Mesenchymal stem cell (in vitro differentiated cells and primary cell): ENCODE results near the gene C3orf85.

Source experiments
- DNase-seq: peaks from one replicate; pipeline ENCODE4 v3.0.0-alpha.2; 2013
- H2AFZ ChIP-seq: one replicate; pipeline ENCODE4 v1.6.1; 2013; ENCODE audit warnings: low read depth, mild to moderate bottlenecking, control low read depth, inconsistent platforms, low read length, moderate library complexity
- H2AK5ac ChIP-seq: 2 replicates; pipeline ENCODE4 v1.6.1; 2013; ENCODE audit warnings: low read length, moderate library complexity, mild to moderate bottlenecking, inconsistent platforms; ENCODE audit not compliant: severe bottlenecking
- H2BK120ac ChIP-seq: one replicate; pipeline ENCODE4 v1.6.1; 2013; ENCODE audit warnings: low read depth, mild to moderate bottlenecking, inconsistent platforms, low read length, moderate library complexity
- H2BK12ac ChIP-seq, 2 experiments: one replicate each; pipeline ENCODE4 v1.6.1; 2013; ENCODE audit warnings: inconsistent platforms in 2 of 2, low read length in 2 of 2, mild to moderate bottlenecking in 2 of 2, moderate library complexity in 2 of 2, control low read depth in 1 of 2
- H2BK15ac ChIP-seq: one replicate; pipeline ENCODE4 v1.6.1; 2013; ENCODE audit warnings: mild to moderate bottlenecking, low read depth, inconsistent platforms; ENCODE audit not compliant: poor library complexity, severe bottlenecking
- H2BK5ac ChIP-seq: 2 replicates; pipeline ENCODE4 v1.6.1; 2013; ENCODE audit warnings: low read depth, mild to moderate bottlenecking, low read length, control low read depth, inconsistent platforms; ENCODE audit not compliant: poor library complexity, severe bottlenecking
- H3K14ac ChIP-seq, 2 experiments: one replicate each; pipeline ENCODE4 v1.6.1; 2013; ENCODE audit warnings: inconsistent platforms in 2 of 2, low read length in 2 of 2, control low read depth in 1 of 2, mild to moderate bottlenecking in 1 of 2, moderate library complexity in 1 of 2
- H3K18ac ChIP-seq, 2 experiments: one replicate each; pipeline ENCODE4 v1.6.1; 2013; ENCODE audit warnings: inconsistent platforms in 2 of 2, low read length in 2 of 2, control low read depth in 1 of 2, low read depth in 1 of 2, mild to moderate bottlenecking in 1 of 2
- H3K23ac ChIP-seq, 2 experiments: one replicate each; pipeline ENCODE4 v1.6.1; 2013; ENCODE audit warnings: inconsistent platforms in 2 of 2, low read length in 2 of 2, mild to moderate bottlenecking in 2 of 2, moderate library complexity in 2 of 2, control low read depth in 1 of 2
- H3K27ac ChIP-seq: 2 replicates; pipeline ENCODE4 v1.5.1; 2013; ENCODE audit warnings: mild to moderate bottlenecking, moderate library complexity, low read length, control low read depth, inconsistent platforms; ENCODE audit not compliant: poor library complexity, severe bottlenecking
- H3K27me3 ChIP-seq, 2 experiments: 2 replicates each; pipeline versions ENCODE4 v1.6.1 to v1.7.0; 2013; ENCODE audit warnings: low read length in 2 of 2, mild to moderate bottlenecking in 2 of 2, moderate library complexity in 2 of 2, control low read depth in 1 of 2, inconsistent platforms in 1 of 2; ENCODE audit not compliant: control insufficient read depth in 1 of 2, insufficient read depth in 1 of 2
- H3K36me3 ChIP-seq, 2 experiments: 2 replicates each; pipeline versions ENCODE4 v1.6.1 to v1.7.0; 2013; ENCODE audit warnings: low read length in 2 of 2, control low read depth in 1 of 2, inconsistent platforms in 1 of 2, low read depth in 1 of 2, mild to moderate bottlenecking in 1 of 2; ENCODE audit not compliant: insufficient read depth in 2 of 2, control insufficient read depth in 1 of 2
- H3K4ac ChIP-seq, 2 experiments: one replicate each; pipeline ENCODE4 v1.6.1; 2013; ENCODE audit warnings: inconsistent platforms in 2 of 2, low read length in 2 of 2, mild to moderate bottlenecking in 2 of 2, moderate library complexity in 2 of 2, control low read depth in 1 of 2, low read depth in 1 of 2
- H3K4me1 ChIP-seq: 2 replicates; pipeline ENCODE4 v1.6.1; 2013; ENCODE audit warnings: low read depth, low read length, control low read depth; ENCODE audit not compliant: control insufficient read depth, insufficient read depth
- H3K4me2 ChIP-seq: 2 replicates; pipeline ENCODE4 v1.6.1; 2013; ENCODE audit warnings: low read length, mild to moderate bottlenecking, inconsistent platforms; ENCODE audit not compliant: poor library complexity, severe bottlenecking
- H3K4me3 ChIP-seq, 2 experiments: 2 replicates each; pipeline versions ENCODE4 v1.5.1 to v1.7.0; 2013; ENCODE audit warnings: low read length in 2 of 2, mild to moderate bottlenecking in 2 of 2, control low read depth in 1 of 2, low read depth in 1 of 2; ENCODE audit not compliant: insufficient read depth in 1 of 2
- H3K79me1 ChIP-seq: replicated peaks from 2 replicates; pipeline ENCODE4 v1.6.1; 2013; ENCODE audit warnings: mild to moderate bottlenecking, control low read depth, low read length, inconsistent platforms; ENCODE audit not compliant: poor library complexity, severe bottlenecking
- H3K9ac ChIP-seq: 2 replicates; pipeline ENCODE4 v1.7.0; 2013; ENCODE audit warnings: mild to moderate bottlenecking, low read length, moderate library complexity
- H3K9me3 ChIP-seq: 2 replicates; pipeline ENCODE4 v1.7.0; 2013; ENCODE audit warnings: mild to moderate bottlenecking, low read length; ENCODE audit not compliant: control insufficient read depth
- H4K8ac ChIP-seq: one replicate; pipeline ENCODE4 v1.6.1; 2013; ENCODE audit warnings: inconsistent platforms, mild to moderate bottlenecking, low read length, moderate library complexity
- H4K91ac ChIP-seq: one replicate; pipeline ENCODE4 v1.6.1; 2013; ENCODE audit warnings: mild to moderate bottlenecking, low read length, inconsistent platforms
- WGBS: methylation state at CpG from one replicate; pipeline ENCODE4 v1.1.7; 2013; ENCODE audit warnings: mixed read lengths; 5-methylcytosine and 5-hydroxymethylcytosine counted together

C3orf85 gene

GRCh38 chr3:109114746-109115145 is 21.8 kb upstream of the C3orf85 start:
- no peak for DNase-seq
- Histone ChIP-seq H3K14ac (peak overlapping the region in 1 of 2 experiments; percentile 60), H3K9ac (no peak overlapping the region), H2AK5ac (no peak overlapping the region), H3K4me3 (no peak overlapping the region), H2BK5ac (no peak overlapping the region), H3K18ac (peak overlapping the region in 1 of 2 experiments; percentile 62), H3K27ac (no peak overlapping the region), H4K8ac (no peak overlapping the region), H3K4me2 (no peak overlapping the region), H3K79me1 (no peaks in the 10 kb centered on the region), H2BK12ac (no peak overlapping the region), H3K4ac (no peak overlapping the region), H2BK120ac (no peak overlapping the region), H3K4me1 (no peaks in the 10 kb centered on the region), H2AFZ (no peak overlapping the region), H3K36me3 (no peaks in the 10 kb centered on the region), H3K23ac (no peak overlapping the region), H2BK15ac (no peak overlapping the region), H3K27me3 (no peaks in the 10 kb centered on the region), H3K9me3 (no peaks in the 10 kb centered on the region), H4K91ac (no peak overlapping the region)
- 97% methylated on average over 4 of the region's 4 CpGs for WGBS

GRCh38 chr3:109115451-109115850 is 21.1 kb upstream of the C3orf85 start:
- H4K8ac ChIP-seq: no peak overlapping the region
- DNase-seq: peak; percentile 38
- H3K27ac ChIP-seq: no peak overlapping the region
- H2AFZ ChIP-seq: no peak overlapping the region
- H3K18ac ChIP-seq: no peak overlapping the region
- H2BK120ac ChIP-seq: no peak overlapping the region
- no peaks in the 10 kb centered on the region for H3K9me3 ChIP-seq
- H2BK12ac ChIP-seq: no peak overlapping the region
- H3K4me3 ChIP-seq: no peak overlapping the region
- no peak overlapping the region for H2AK5ac ChIP-seq
- WGBS: 63% methylated on average over 1 of the region's 2 CpGs
- no peak overlapping the region for H3K9ac ChIP-seq
- H3K23ac ChIP-seq: no peak overlapping the region
- no peaks in the 10 kb centered on the region for H3K79me1 ChIP-seq
- no peak overlapping the region for H3K14ac ChIP-seq
- no peaks in the 10 kb centered on the region for H3K36me3 ChIP-seq
- no peaks in the 10 kb centered on the region for H3K27me3 ChIP-seq
- no peaks in the 10 kb centered on the region for H3K4me1 ChIP-seq
- no peak overlapping the region for H2BK5ac ChIP-seq
- H3K4me2 ChIP-seq: no peak overlapping the region
- H4K91ac ChIP-seq: no peak overlapping the region
- H2BK15ac ChIP-seq: no peak overlapping the region
- H3K4ac ChIP-seq: no peak overlapping the region

- Histone ChIP-seq H3K36me3 (no peaks in the 10 kb centered on the region), H3K4me3 (no peak overlapping the region), H2BK12ac (no peak overlapping the region), H3K18ac (no peak overlapping the region), H3K4me2 (no peak overlapping the region), H2AFZ (no peak overlapping the region), H2BK5ac (no peak overlapping the region), H3K4me1 (no peaks in the 10 kb centered on the region), H2BK120ac (no peak overlapping the region), H4K91ac (no peak overlapping the region), H3K79me1 (no peaks in the 10 kb centered on the region), H3K9me3 (no peaks in the 10 kb centered on the region), H2BK15ac (no peak overlapping the region), H3K4ac (no peak overlapping the region), H2AK5ac (no peak overlapping the region), H4K8ac (no peak overlapping the region), H3K27me3 (no peaks in the 10 kb centered on the region), H3K27ac (no peak overlapping the region), H3K14ac (no peak overlapping the region), H3K23ac (no peak overlapping the region), H3K9ac (no peak overlapping the region)
- 58% methylated on average over 2 of the region's 2 CpGs for WGBS
- peak; percentile 31 for DNase-seq
Measured at GRCh38 chr3:109116031-109116430, 20.5 kb upstream of the C3orf85 start.

GRCh38 chr3:109117939-109118338 is 18.6 kb upstream of the C3orf85 start, which contains the start of gene MORC1:
TSS of gene MORC1 (minus strand) at chr3:109118134. CDS start at chr3:109118059, 75 bp downstream.
- no peak within 1 kb of the TSS for H4K8ac ChIP-seq
- H2AFZ ChIP-seq: no peak within 1 kb of the TSS
- DNase-seq: no peak
- H2AK5ac ChIP-seq: no peak within 1 kb of the TSS
- no peaks in the 10 kb centered on the region for H3K4me1 ChIP-seq
- no peak within 1 kb of the TSS for H2BK5ac ChIP-seq
- H3K79me1 ChIP-seq: no peaks in the 10 kb centered on the region
- no peaks in the 10 kb centered on the region for H3K9me3 ChIP-seq
- no peak within 1 kb of the TSS for H3K4me2 ChIP-seq
- no peak within 1 kb of the TSS for H3K4me3 ChIP-seq
- no peaks in the 10 kb centered on the region for H3K27me3 ChIP-seq
- no peak within 1 kb of the TSS for H2BK12ac ChIP-seq
- no peak within 1 kb of the TSS for H3K27ac ChIP-seq
- H3K9ac ChIP-seq: no peak within 1 kb of the TSS
- H2BK120ac ChIP-seq: no peak within 1 kb of the TSS
- peak within 1 kb of the TSS in 1 of 2 experiments; percentile 68 for H3K14ac ChIP-seq
- 97% methylated on average over 31 of the region's 38 CpGs for WGBS
- H3K18ac ChIP-seq: peak within 1 kb of the TSS in 1 of 2 experiments; percentile 30
- H2BK15ac ChIP-seq: peak within 1 kb of the TSS; percentile 54
- H4K91ac ChIP-seq: no peak within 1 kb of the TSS
- no peak within 1 kb of the TSS for H3K23ac ChIP-seq
- no peaks in the 10 kb centered on the region for H3K36me3 ChIP-seq
- H3K4ac ChIP-seq: no peak within 1 kb of the TSS
